ENCODE results near the gene MUC5AC.

DNA sequence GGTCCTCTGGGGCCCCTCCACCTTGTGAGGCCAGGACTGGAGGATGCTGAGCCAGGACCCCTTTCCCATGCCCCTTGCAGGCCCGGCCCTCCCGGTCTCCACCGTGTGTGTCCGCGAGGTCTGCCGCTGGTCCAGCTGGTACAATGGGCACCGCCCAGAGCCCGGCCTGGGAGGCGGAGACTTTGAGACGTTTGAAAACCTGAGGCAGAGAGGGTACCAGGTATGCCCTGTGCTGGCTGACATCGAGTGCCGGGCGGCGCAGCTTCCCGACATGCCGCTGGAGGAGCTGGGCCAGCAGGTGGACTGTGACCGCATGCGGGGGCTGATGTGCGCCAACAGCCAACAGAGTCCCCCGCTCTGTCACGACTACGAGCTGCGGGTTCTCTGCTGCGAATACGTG lies 83.0 kb downstream of the MUC5AC start:
- no peak for TF ChIP-seq CTCF (IDR thresholded peaks at IDR 0.05)
- no peak for TF ChIP-seq POLR2A (IDR thresholded peaks at IDR 0.05)

Data from adrenal gland (tissue), 5 donors.